H1 (cell line): ENCODE data around the gene ETS1. TPM values are rescaled to one million over a fixed set of nuclear protein-coding genes. Genes with fewer than 3 reads are reported as not detected.

Source experiments
- CHD7 ChIP-seq: fragments of 300-600 bp; sonication (generic); IDR thresholded peaks from 2 replicates; pipeline ENCODE4 v1.7.1; 2012; ENCODE audit warnings: low read length, moderate library complexity, mild to moderate bottlenecking, inconsistent platforms; ENCODE audit not compliant: insufficient replicate concordance
- polyA plus RNA-seq, 7 experiments: library from polyadenylated mRNA; depleted of rRNA in 3 of 7; stranded (reverse) in 5 of 7; unstranded in 2 of 7; fragments of >200 nt in 5 of 7; fragments of 200-250 nt in 2 of 7; gene quantifications; 1 replicate in 5 of 7; 2 replicates in 1 of 7; 4 replicates in 1 of 7; pipeline versions ENCODE4 v1.2.1 to v1.2.3, GENCODE V29; 2011 to 2013; ENCODE audit warnings: missing spikeins in 2 of 7, mixed read lengths in 2 of 7
- total RNA-seq: library from RNA; stranded (reverse); fragmentation: NEBNext Ultra II Directional; extraction: Animal tissue kit (Norgen Biotek cat#: 25700); gene quantifications from 2 replicates; pipeline ENCODE4 v1.2.1, GENCODE V29; 2021

The ETS1 gene
- total and polyA plus RNA-seq, 2 of the 8 experiments (the other 6 are each of a cell fraction or from before 2014, with no cell fraction given), result 10.0 to 35.3 TPM

- no peak for TF ChIP-seq CHD7
Observed at GRCh38 chr11:128540469-128540868, 46.9 kb downstream of the ETS1 start (continued).
